ACC112 (cell line): ENCODE measurements around the gene SRSF10.
"Not testable (repeated sequence)": the region's sequence is repeated elsewhere in the genome, so short reads cannot be mapped to it uniquely, and the experiment has no call there.

ENCODE experiments used
- H2AFZ ChIP-seq: fragments of 200-600 bp; sonication (generic); one replicate; pipeline ENCODE4 v1.6.0; 2017; ENCODE audit warnings: antibody characterized with exemption, low read length; ENCODE audit not compliant: unreplicated experiment
- H3K27ac ChIP-seq: fragments of 200-600 bp; sonication (generic); 2 replicates; pipeline ENCODE4 v1.5.1; 2014; ENCODE audit warnings: low read depth, mild to moderate bottlenecking, antibody characterized with exemption, low read length, moderate library complexity
- H3K27me3 ChIP-seq: fragments of 200-600 bp; sonication (generic); 2 replicates; pipeline ENCODE4 v1.6.1; 2014; ENCODE audit warnings: mild to moderate bottlenecking, antibody characterized with exemption, low read length, moderate library complexity, mixed read lengths; ENCODE audit not compliant: insufficient read depth
- H3K36me3 ChIP-seq: fragments of 200-600 bp; sonication (generic); 2 replicates; pipeline ENCODE4 v1.6.1; 2016; ENCODE audit warnings: mild to moderate bottlenecking, antibody characterized with exemption, low read length, moderate library complexity, mixed read lengths; ENCODE audit not compliant: insufficient read depth
- H3K4me1 ChIP-seq: fragments of 200-600 bp; sonication (generic); one replicate; pipeline ENCODE4 v1.6.1; 2016; ENCODE audit warnings: low read length, mixed read lengths; ENCODE audit not compliant: insufficient read depth, unreplicated experiment, control insufficient read depth
- H3K4me3 ChIP-seq: fragments of 200-600 bp; sonication (generic); 2 replicates; pipeline ENCODE4 v1.5.1; 2014; ENCODE audit warnings: mild to moderate bottlenecking, low read depth, low read length
- H3K79me2 ChIP-seq: fragments of 200-600 bp; sonication (generic); one replicate; pipeline ENCODE4 v1.6.0; 2016; ENCODE audit warnings: low read length; ENCODE audit not compliant: control insufficient read depth, unreplicated experiment, insufficient read depth

SRSF10 gene

DNA sequence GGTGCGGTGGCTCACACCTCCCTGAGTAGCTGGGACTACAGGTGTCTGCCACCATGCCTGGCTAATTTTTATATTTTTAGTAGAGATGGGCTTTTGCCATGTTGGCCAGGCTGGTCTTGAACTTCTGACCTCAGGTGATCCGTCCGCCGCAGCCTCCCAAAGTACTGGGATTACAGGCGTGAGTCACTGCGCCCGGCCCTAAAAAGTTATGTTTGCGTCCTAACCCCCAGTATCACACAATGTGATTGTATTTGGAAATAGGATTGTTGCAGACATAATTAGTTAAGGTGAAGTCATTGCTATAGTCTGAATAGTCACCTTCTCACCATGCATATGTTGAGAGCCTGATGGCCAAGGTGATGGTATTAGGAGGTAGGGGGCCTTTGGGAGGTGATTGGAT is 32.8 kb upstream of the SRSF10 start:
- H3K4me3 ChIP-seq, H3K36me3 ChIP-seq, H3K27me3 ChIP-seq, H3K27ac ChIP-seq, H2AFZ ChIP-seq, H3K79me2 ChIP-seq: not testable (repeated sequence)
- peaks cover 42% of the 10 kb centered on the region for H3K4me1 ChIP-seq

DNA sequence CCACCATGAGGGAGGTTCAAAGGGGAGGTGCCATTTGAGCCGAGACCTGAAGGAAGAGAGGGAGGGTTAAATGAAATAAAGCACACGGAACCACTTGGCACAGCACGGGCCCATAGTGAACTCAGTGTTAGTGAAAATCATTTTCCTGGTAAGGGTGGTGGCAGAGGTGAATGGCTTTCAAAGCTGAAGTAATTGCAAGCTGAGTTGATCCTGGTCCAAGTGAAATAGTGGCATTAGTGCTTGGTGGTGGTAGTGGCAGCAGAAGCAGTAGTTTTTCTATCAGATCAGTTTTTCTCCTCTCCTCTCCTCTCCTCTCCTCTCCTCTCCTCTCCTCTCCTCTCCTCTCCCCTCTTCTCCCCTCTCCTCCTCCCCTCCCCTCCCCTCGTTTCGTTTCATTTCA is 30.5 kb upstream of the SRSF10 start:
- Histone ChIP-seq H3K4me1 (peaks cover 37% of the 10 kb centered on the region), H3K4me3 (no peak overlapping the region), H3K27ac (no peak overlapping the region), H3K27me3 (peaks cover 6% of the 10 kb centered on the region; the same call in 1 of the 2 replicates), H2AFZ (no peak overlapping the region), H3K36me3 (no peaks in the 10 kb centered on the region), H3K79me2 (no peaks in the 10 kb centered on the region)

DNA sequence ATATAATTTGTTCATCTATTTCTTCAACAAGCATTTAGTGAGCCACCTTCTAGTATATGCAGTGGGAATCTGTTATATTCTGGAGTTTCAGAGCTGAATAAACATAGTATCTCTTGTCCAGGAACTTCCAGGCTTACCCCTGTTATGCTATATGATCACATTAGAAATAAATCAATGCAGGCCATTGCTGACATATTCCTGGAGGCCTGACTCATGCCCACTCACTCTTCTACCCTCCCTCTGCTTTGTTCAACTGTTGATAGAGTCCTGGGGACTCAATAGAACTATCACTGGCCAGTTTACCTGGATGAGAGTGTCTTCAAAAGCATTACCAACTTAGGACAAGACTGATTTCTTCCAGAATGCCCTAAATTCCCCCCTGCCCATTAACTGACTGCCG is 29.3 kb upstream of the SRSF10 start:
- H3K4me1 ChIP-seq, result peaks cover 32% of the 10 kb centered on the region

DNA sequence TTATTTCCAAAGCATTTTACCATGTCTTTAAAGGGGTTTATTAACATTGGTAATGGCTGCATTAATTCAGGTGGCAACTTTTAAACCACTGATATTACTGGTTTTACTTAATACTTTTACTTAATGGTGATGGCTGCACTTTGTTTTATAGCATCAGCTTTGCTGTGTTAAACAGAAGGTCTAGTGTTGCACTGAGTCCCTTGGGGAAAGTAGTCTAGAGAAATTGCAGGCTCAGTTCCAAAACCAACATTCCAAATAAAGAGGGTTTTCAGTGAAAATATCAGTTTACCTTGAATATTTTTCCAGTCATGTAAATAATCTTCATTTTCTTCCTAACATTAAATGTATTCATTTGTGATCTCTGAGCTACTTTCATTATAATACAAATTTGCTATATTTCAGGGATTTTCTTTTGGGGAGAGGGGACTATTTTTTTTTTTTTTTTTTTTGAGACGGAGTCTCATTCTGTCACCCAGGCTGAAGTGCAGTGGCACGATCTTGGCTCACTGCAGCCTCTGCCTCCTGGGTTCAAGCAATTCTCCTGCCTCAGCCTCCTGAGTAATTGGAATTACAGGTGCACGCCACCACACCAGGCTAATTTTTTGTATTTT is 28.6 kb upstream of the SRSF10 start:
- H3K27ac ChIP-seq, H3K27me3 ChIP-seq: not testable (repeated sequence)

More for the DNA sequence above, 29.3 kb upstream of the SRSF10 start:
- no peaks in the 10 kb centered on the region for H3K36me3 ChIP-seq
- H3K27ac ChIP-seq, result peak overlapping the region; percentile 7; the same call in 1 of the 2 replicates
- H3K27me3 ChIP-seq, result peaks cover 6% of the 10 kb centered on the region; the same call in 1 of the 2 replicates
- no peak overlapping the region for H2AFZ ChIP-seq
- H3K79me2 ChIP-seq, result no peaks in the 10 kb centered on the region
- no peak overlapping the region for H3K4me3 ChIP-seq

DNA sequence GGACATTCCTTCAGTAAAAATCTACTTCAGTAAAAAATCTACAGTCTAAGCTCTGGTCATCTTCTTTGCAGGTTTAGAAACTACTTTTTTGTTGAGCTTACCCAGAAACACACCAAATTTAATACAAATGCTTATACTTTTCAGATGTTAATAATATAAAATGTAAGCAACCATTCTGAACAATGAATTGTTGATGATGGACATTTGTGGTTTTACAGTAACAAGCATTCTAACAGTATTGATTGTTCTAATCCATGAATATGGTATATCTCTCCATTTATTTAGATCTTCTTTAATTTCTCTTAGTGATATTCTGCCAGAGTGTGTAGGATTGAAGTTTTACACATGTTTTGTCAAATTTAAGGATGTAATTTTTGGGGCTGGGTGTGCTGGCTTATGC is 27.0 kb upstream of the SRSF10 start:
- H3K4me1 ChIP-seq, result peaks cover 42% of the 10 kb centered on the region

More for the DNA sequence above, 28.6 kb upstream of the SRSF10 start:
- not testable (repeated sequence) for H3K79me2 ChIP-seq, H2AFZ ChIP-seq, H3K4me3 ChIP-seq, H3K36me3 ChIP-seq
- H3K4me1 ChIP-seq, result peaks cover 35% of the 10 kb centered on the region

DNA sequence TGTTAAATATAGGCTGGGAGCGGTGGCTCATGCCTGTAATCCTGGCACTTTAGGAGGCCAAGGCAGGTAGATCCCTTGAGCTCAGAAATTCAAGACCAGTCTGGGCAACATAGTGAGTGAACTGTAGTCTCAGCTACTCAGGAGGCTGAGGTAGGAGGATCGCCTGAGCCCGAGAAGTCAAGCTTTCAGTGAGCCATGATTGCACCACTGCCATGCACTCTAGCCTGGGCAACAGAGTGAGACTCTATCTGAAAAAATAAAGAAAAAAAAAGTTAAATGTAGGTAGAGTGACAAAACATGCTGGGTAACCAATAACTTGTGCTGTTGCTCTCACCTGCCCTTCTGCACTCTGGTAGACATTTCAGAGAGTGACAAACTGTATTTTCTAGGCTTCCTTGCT is 25.0 kb upstream of the SRSF10 start:
- Histone ChIP-seq H3K27ac (no peak overlapping the region), H3K27me3 (peaks cover 6% of the 10 kb centered on the region; the same call in 1 of the 2 replicates), H2AFZ (no peak overlapping the region), H3K36me3 (no peaks in the 10 kb centered on the region), H3K4me3 (no peak overlapping the region), H3K79me2 (no peaks in the 10 kb centered on the region), H3K4me1 (peaks cover 36% of the 10 kb centered on the region)

More for the DNA sequence above, 27.0 kb upstream of the SRSF10 start:
- Histone ChIP-seq H3K27me3 (peaks cover 6% of the 10 kb centered on the region; the same call in 1 of the 2 replicates), H2AFZ (no peak overlapping the region), H3K4me3 (no peak overlapping the region), H3K36me3 (no peaks in the 10 kb centered on the region), H3K27ac (no peak overlapping the region), H3K79me2 (no peaks in the 10 kb centered on the region)

DNA sequence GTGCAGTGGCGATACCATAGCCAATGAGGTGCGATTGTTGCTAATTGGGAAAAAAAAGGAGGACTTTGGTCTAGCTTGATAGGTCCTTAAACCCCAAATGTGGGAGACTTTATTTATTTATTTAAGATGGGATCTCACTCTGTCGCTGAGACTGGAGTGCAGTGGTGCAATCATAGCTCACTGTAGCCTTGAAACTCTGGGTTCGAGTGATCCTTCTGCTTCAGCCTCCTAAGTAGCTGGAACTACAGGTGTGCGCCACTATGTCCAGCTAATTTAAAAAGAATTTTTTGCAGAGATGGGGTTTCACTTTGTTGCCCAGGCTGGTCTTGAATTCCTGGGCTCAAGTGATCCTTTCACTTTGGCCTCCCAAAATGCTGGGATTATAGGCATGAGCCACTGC is 24.0 kb upstream of the SRSF10 start:
- peaks cover 29% of the 10 kb centered on the region for H3K4me1 ChIP-seq
- H3K79me2 ChIP-seq, result no peaks in the 10 kb centered on the region
- peaks cover 6% of the 10 kb centered on the region; the same call in 1 of the 2 replicates for H3K27me3 ChIP-seq
- no peaks in the 10 kb centered on the region for H3K36me3 ChIP-seq
- no peak overlapping the region for H3K27ac ChIP-seq
- no peak overlapping the region for H3K4me3 ChIP-seq
- no peak overlapping the region for H2AFZ ChIP-seq

DNA sequence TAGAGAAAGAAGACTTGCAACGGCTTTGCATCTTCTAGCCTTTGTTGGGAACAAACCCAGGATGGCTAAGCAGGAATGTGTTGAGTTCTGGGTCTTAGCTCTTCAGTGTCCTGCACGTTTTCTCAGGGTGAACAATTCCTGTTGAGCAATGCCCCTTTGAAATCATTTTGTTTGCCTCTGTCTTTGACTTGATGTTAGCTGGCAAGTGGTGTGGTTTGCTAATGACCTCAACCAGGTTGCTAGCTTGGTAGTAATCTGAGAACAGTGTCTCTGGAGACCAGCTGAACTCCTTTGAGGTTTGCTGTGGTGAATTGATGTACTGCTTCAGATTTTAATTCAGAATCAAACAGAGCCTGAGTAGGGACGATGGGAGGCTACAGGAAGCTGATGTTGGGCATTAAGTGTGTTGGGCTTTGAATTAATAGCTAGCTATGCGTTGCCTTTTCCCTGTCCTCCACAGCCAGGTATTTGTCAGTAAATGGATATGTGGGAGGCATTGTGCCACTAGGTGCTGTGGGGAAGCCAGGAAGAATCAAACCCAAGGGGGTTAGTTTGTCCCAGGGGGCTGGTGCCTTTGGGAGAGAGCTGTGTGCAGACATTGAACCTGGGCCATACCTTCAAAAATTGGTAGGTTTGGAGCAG is 23.3 kb upstream of the SRSF10 start:
- 0 out of 2 replicates have a peak overlapping the region, but pooled peaks have one; percentile 4 for H3K27ac ChIP-seq
- H3K36me3 ChIP-seq, result no peaks in the 10 kb centered on the region
- H3K79me2 ChIP-seq, result no peaks in the 10 kb centered on the region
- no peak overlapping the region for H3K4me3 ChIP-seq
- H3K27me3 ChIP-seq, result peaks cover 6% of the 10 kb centered on the region; the same call in 1 of the 2 replicates
- no peak overlapping the region for H2AFZ ChIP-seq
- peaks cover 26% of the 10 kb centered on the region for H3K4me1 ChIP-seq

DNA sequence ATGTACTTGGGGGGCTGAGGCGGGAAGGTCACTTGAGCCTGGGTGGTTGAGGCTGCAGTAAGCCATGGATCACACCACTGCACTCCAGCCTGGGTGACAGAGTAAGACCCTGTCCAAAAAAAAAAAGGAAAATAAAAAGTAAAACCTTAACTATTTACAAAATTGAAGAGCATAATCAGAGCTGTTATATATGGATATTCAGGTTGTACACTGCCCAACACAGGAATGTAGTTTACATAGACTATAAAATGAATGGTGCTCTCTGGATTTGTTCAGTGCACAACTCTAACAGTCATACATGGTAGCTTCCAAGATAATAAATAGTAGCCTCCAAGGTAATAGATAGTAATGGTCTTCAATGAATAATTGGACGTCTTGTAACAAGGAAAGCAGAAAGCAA is 22.6 kb upstream of the SRSF10 start:
- H3K79me2 ChIP-seq, result no peaks in the 10 kb centered on the region

DNA sequence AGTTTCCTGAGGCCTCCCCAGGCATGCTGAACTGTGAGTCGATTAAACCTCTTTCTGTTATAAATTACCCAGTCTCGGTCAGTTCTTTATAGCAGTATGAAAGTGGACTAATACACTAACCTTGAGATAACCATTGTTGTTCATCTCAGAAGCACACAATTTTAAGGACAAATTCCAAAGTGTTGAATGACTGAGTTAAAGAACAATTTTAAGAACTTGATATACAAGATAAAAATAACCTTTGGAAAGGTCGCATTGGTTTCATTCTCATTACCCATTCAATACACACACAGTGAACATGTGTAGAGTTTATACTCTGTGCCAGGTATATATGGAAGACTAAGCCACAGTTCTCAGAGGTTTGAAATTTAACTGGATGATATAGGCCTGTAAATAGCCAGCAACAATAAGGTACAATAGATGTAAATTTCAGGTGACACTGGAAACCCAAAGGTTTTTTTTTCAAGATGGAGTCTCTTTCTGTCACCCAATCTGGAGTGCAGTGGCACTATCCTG is 19.1 kb upstream of the SRSF10 start:
- H3K4me3 ChIP-seq, result no peak overlapping the region
- H2AFZ ChIP-seq, result peak overlapping the region; percentile 46
- no peak overlapping the region for H3K27ac ChIP-seq

More for the DNA sequence above, 22.6 kb upstream of the SRSF10 start:
- H3K36me3 ChIP-seq, result no peaks in the 10 kb centered on the region
- no peak overlapping the region for H2AFZ ChIP-seq
- peaks cover 20% of the 10 kb centered on the region for H3K4me1 ChIP-seq
- H3K27me3 ChIP-seq, result peaks cover 6% of the 10 kb centered on the region; the same call in 1 of the 2 replicates
- no peak overlapping the region for H3K27ac ChIP-seq
- H3K4me3 ChIP-seq, result no peak overlapping the region

DNA sequence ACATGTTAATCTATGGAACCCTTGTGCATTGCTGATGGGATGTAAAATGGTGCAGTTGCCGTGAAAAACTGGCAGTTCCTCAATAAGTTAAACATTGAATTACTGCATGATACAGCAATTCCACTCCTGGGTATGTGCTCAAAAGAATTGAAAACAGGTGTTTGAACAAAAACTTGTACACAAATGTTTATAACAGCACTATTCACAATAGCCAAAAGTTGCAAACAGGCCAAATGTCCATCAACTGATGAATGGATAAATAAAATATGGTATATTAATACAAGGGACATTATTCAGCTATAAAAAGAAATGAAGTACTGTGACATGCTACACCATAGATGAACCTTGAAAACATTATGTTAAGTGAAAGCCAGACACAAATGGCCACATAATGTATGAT is 17.7 kb upstream of the SRSF10 start:
- Histone ChIP-seq H3K79me2 (no peaks in the 10 kb centered on the region), H3K27me3 (no peaks in the 10 kb centered on the region), H3K36me3 (no peaks in the 10 kb centered on the region), H2AFZ (no peak overlapping the region), H3K27ac (no peak overlapping the region), H3K4me3 (no peak overlapping the region), H3K4me1 (peaks cover 7% of the 10 kb centered on the region)

More for the DNA sequence above, 19.1 kb upstream of the SRSF10 start:
- no peaks in the 10 kb centered on the region for H3K27me3 ChIP-seq
- H3K4me1 ChIP-seq, result peaks cover 20% of the 10 kb centered on the region
- no peaks in the 10 kb centered on the region for H3K79me2 ChIP-seq
- no peaks in the 10 kb centered on the region for H3K36me3 ChIP-seq
